HG03103 (cell line): ENCODE results near the gene PPP2R2D.

ENCODE experiments used
- ATAC-seq: cut with Tn5 transposase; IDR thresholded peaks from one replicate; pipeline ENCODE4 v1.9.1; 2021; ENCODE audit warnings: low read depth; ENCODE audit not compliant: unreplicated experiment

The PPP2R2D gene

DNA sequence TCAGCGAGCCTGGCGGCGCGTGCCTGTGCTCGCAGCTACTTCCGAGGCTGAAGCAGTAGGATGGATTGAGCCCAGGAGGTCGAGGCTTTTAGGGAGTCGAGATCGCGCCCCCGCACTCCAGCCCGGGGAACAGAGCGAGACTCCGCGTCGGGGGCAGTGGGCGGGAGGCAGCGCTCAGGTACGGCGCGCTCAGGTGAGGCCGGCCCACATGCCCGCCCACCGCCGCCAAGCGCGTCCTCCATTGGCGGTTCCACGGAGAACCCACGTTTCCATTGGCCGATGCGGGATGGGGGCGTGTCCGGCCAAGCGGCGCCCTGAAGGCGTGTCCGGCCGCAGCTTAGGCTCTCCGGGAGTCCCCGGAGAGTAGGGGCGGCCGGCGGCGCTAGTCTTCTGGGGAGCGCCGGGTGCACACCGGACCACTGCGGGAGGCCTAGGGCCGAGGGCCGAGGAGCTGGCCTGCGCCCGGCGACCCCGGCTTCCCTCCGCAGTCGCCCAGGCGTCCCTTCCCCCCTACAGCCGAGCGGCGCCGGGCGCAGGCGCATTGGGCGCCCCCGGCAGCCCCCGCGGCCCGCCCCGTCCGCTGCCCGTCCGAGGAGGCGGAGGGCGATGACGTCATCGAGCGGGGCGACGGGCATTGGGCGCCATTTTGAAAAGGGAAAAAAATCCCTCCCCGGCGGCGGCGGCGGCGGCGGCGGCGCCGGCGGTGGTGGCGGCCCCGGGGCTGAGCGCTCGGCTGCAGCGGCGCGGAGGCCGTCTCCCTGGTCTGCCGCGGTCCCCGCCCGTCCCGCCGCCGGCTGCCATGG lies at the start of gene PPP2R2D:
TSS of gene PPP2R2D (plus strand) at position 659 of the 803 bp plus-strand sequence. CDS start at position 800, 141 bp downstream.
- peak; percentile 80 for ATAC-seq

DNA sequence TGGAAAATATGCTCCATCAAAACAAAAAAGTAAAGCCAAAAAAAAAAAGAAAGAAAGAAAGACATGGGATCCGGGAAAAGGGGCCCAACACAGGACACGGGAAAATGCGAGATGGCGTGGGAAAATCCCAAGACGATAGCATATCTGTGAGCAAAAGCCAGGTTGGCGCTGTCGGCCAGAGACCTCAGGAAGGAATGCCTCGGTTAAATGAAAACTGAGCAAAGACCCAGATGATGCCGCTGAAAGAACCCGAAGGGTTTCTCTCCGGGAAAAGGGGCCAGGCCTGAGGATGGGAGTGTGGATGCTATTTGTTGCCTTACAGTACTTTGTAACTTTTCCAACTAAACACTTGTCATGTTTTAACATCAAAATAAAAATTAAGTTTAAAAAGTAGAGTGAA lies 49.5 kb upstream of the PPP2R2D start:
- ATAC-seq, result no peak

DNA sequence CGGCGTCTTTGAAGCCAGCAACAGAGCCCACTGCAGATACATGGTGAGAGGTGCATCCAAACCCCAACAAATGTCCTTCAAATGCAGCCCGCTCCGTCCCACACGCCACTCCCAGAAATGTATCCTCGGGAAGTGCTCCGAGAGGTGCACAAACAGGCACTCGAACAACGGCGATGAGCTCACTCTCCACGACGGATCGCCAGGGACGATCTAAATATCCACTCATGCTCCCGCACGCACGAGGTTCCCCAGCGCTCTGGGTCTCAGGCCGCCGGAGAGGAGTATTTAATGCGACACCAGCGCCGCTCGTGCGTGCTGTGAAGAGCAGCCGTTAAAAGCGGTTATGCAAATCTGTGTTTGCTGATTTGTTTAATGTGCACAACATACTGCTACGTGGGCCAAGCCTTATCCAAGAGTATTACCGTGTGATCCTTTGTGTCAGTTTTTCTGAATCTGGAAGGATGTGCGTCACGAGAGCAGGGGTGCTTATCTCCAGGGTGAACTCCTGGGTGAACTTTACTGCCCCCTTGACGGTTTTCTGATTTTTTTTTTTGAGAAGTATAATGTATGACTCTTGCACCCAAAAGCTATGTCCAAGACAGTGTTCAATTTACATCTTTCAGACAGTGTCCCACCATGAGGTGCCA lies 48.5 kb upstream of the PPP2R2D start:
- no peak for ATAC-seq

DNA sequence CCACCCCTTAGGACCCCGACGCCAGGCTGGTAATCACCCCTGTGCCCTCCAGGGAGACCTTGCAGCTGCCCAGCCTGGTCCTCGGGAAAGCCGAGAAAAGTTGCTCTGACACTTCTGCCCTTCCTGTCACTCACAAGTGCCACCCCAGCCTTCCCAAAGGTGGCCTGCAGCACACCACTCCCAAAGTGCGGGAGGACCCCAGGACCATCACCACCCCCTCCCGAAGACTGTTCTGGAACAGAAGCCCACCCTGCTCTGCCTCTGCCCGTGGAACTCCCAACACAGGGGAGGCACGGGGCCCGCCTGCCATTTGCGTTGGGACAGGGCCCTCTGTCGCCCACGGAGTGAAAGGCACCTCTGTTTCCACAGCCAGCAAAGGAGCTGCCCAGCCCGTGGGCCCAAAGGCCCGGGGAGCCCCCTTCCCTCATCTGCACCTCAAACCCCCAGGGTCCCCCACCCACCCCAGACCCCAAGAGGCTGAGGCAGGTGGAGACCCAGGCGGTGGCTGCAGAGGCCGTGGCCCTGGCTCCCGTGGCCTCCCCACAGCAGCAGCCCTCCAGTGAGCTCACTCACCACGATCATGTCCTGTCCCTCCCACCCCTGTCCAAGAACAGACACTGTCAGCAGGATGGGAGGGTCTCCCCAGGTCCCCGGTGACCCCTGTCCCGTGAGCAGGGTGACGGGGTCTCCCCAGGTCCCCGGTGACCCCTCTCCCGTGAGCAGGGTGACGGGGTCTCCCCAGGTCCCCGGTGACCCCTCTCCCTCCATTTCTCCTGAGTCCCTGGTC lies 47.8 kb upstream of the PPP2R2D start:
- ATAC-seq, result no peak

DNA sequence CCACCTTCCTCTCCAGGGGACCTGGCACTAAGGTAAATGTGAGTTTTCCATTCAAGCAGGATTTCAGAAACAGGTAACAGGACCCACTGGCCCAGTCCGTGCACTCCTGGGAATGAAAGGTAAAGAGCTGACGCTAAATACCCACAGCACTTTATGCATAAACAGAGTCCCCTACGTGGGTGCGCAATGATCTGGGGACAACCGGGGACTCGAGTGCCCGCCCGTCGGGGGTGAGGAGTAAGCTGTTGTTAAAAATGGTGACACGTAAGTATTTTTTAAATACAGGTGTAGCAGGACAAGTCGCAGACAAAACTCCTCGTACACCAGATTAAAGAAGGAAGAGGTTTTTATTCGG lies 47.2 kb upstream of the PPP2R2D start:
- ATAC-seq, result no peak

DNA sequence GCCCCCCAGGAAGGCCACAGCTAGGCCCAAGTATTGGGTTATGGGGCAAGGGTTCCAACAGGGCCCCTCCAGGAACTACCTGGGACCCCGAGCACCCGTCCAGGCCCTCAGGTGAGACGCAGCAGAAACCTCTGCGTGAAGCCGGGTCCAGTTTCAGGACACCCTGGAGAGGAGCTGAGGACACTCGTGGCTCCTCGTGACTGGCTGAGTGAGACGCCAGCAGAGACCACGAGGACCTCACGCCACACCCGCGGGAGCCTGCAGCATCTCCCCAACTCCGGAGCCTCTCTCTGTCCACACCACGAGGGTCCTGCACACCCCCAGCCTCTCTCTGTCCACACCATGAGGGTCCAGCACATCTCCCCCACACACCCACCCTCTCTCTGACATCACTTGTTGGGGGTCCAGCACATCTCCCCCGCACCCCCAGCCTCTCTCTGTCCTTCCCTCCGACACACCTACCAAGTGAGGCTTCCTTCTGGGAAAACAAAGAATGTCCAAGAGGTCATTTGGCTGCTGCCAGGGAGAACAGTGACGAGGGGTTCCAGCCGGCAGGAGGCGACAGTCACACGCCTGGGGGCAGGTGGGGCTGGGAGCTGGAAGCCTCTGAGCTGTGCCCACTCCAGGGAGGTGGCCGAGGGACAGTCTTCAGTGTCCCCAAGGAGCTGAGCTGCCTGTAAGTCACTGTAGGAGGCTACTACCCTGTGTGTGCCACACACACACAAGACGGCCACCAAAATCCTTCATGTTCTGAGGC lies 46.1 kb upstream of the PPP2R2D start:
- ATAC-seq, result no peak

DNA sequence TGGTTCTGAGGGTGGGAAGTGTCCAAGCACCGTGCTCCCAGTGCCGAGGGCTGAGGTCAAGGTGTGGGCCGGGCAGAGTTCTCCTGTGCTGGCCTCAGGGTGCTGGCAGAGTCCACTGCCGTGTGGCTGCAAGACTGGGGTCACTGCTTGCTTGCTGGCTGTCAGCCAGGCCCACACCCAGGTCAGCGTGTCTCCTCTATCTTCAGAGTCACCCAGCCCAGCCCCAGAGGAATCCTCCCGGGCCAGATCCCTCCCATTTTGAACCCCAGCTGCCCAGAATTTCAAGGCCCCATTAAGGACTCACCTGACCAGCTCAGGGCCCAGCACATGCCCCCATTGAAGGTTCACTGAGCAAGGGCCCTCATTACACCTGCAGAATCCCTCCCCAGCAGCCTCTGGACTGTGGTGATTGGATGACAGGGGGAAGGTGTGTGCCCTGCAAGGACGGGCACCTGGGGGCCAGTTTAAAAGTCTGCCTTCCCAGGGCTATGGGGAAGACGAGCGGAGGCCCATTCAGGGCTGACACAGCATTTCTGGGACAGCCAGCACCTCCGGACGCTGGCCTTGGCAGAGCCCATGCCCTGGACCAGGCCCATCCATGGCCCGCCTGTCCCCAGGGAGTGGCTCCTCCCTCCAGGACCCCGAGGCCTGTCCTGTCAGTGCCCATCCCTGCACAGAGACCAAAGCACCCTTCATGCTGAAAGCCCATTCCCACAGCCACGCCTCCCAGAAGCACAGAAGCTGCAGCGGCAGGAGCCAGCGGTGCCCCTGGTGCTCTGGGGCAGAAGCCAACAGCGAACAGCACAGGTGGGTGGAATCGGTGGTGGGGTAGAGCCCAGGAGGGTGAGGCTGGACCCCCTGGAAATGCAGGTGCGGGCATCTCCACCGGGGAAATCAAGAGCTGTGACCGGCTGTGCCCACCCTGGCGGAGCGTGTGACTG lies 45.1 kb upstream of the PPP2R2D start:
- no peak for ATAC-seq

DNA sequence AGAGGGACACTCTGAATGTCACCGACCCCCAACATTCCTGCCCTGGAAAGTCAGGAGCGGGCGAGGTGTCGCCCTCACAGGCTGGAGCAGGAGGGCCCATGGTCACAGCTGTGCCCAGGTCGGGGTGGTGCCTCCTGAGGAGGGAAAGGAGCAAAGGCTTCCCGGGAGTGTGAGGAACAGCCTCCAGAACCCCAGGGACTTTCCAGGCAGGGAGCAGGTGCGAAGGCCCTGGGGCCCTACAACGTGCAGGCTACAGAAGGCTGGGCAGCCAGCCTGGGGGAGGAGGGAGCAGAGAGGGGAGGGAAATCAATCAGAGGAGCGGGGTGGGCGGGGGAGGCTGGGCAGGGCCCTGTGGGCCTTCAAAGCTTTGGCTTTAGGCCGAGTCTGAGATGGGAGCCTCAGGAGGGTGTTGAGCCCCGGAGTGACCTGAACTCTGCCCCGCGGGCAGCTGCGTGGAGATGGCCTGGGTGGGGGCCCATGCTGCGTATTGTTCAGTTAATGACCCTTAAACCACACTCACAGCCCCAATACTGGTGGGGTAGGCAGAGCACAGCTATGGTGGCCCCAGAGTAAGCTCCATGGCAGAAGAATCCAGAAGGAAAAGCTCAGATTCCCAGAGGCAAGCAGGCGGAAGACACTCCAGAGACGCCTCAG lies 44.2 kb upstream of the PPP2R2D start:
- no peak for ATAC-seq

DNA sequence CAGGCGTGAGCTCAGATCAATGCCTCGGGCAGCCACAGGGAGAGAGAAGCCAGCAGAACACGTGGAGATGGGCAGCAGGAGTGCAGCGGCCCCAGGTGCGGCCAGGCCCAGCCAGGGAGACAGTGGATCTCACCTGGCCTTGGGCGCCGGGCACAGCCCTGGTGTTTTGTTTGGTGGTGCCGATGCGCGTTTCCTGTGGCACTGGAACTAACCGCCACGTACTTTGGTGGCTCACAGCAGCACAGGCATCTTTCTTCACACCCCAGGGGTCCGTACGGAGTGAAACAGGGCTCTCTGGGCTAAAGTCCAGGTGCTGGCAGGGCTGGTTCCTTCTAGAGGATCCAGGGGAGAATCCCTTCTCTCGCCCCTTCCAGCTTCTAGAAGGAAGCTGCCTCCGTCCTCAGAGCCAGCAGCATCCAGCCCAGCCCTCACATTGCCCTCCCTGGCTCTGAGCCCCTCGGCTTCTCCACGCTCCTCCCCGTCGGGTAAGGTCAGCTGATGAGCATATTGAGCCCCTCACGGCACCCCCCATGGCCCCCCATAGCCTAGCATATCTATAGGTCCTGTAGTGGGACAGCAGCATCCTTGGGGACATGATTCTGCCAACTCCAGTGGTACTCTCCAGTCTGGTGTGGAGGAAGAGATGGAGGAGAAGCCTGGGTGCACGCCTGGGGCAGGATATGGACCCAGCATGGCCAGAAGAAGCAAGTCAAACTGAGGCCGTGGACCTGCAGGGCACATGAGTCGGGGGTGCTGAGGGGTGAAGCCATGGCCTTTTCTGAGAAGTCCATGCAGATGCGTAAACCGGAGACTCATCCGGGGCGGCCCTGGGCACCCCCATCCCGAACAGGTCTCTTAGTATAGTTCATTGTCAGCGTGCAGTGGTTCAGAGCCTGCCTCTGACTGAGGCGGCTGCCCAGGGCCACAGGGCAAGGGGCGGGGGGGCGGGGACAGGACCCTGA lies 43.4 kb upstream of the PPP2R2D start:
- no peak for ATAC-seq

DNA sequence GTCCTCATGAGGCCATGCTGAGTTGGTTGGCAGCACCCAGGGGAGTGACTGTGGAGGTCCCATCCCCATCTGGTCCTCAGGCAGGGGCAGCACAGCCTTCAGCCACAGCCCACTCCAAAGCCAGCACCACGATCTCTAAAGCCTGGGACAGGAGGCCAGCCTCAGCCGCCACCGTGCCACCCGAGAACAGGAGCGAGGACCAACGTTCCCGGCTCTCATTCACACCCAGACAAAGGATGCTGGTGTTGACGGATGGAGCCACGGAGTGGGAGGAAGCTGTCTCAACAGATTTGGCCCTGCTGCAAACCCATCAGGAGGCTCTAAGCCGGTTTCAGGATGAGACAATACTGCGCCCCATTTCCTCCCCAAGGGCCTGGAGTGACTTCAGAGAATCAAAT lies 42.7 kb upstream of the PPP2R2D start:
- no peak for ATAC-seq

DNA sequence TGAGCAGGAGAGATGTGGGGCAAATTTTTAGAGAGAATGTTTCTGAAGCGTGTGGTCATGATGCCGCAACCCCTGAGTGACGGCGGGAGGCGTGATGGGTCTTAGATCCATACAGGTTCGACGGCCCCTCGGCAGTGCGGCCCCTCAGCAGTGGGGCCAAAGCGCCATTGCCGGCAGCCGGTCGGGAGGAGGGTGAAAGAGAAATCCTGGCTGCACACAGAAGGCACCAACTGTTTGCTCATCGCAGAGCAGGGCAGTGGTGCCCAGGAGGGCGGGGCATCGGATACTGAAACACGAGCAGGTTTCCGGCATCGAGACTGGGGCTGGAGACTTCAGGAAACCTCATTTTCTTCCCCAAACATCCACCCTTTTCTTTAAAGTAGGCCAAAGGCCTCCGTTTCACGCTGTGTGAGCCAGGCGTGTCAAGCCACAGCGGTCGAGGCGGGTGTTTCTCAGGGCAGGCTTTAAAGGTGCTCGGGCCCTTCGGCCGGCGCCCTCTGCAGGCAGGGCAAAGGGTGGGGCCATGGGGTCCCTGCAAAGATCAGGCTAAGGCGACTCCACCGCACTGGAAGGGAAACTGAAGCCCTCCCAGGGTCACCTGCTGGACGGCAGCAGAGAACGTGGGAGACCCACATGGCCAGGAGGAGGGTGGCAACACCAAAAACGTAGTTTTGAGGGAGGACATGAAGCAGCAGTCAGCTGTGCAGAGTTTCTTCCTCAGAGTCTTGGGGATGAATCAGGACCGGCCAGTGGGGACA lies 42.0 kb upstream of the PPP2R2D start:
- no peak for ATAC-seq

DNA sequence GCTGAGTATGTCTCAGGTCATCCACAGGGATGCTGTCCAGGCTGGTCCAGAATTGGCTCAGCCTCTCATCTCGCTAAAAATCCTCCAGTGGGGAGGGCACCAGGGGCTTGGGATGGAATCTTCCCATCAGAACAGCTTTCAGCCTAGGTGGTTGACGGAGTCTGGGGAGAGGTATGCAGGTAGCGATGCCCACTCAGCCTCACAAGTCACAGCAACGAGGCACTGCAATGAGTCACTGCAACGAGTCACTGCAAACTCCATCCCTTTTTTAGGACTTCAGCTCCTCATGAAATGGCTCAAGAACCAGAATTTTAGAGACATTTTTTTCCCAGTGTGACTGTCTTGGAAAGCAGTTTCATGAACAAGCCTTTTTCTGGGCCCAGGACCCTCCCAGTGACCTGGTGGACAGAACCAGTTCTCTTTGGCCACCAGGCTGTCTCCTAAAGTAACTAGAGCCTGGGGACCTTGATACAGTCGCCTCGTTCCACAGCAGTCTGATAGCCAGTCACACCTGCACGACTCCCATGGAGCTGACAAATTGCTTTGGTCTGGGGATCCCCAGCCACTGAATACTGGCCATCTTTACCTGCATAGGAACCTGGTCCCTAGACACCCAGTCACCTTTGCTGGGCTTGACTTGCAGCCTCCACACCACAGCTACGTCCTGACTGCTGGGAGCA lies 41.3 kb upstream of the PPP2R2D start:
- ATAC-seq, result no peak

DNA sequence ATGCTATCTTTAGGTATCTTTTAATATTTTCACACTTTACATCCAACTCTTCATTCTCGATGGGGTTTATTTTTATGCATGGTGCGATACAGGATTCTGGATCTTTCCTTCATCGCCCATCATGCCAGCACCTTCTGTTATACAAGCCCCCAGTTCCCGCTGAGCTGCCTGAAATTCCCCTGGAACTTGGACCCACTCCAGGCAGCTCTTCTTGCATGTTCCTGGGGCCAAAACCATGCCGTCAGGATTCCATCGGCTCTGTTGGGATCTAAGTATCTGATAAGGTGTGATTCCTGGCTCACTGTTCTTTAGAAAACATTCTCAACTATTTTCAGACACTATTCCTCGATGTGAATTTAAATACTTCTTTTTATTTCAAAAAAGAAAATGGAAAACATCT lies 40.5 kb upstream of the PPP2R2D start:
- ATAC-seq, result no peak

DNA sequence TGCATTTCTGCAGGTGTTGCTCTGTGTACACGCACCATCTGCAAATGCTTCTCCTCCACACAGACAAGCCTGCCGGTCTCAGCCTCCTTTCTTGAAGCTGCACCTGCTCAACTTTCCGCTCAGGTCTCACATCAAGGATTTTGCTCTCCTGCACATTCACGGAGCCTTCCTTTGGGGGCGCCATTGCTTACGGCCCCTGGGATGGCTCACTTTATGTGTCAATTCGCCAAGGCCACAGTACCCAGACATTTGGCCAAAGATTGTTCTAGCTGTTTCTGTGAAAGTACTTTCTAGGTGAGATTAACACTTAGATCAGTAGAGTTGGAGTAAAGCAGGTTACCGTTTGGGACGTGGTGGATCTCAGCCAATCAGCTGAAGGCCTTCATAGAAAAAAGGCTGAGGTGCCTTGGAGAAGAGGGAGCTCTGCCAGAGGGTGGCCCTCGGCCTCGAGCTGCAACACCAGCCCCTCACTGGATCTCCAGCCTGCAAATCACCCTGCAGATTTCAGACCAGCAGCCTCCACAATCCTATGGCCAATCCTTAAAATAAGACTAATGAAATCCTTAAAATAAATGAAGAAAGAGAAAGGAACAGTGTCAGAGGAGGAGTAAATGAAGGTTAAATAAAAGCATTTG lies 39.9 kb upstream of the PPP2R2D start:
- no peak for ATAC-seq

DNA sequence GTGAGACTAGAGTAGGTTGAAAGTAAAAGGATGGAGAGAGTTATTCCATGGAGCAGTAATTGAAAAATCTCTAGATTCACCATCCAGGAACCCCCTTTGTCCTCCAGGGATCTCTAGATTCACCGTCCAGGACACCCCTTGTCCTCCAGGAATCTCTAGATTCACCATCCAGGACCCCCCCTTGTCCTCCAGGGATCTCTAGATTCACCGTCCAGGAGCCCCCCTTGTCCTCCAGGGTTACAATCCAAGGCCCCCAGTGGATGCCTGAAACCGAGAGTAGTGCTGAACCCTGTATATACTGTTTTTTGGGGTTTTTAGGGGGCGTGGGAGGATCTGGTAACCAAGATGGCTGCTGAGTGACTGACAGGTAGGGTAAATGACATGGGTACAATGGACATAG lies 38.3 kb upstream of the PPP2R2D start:
- no peak for ATAC-seq

DNA sequence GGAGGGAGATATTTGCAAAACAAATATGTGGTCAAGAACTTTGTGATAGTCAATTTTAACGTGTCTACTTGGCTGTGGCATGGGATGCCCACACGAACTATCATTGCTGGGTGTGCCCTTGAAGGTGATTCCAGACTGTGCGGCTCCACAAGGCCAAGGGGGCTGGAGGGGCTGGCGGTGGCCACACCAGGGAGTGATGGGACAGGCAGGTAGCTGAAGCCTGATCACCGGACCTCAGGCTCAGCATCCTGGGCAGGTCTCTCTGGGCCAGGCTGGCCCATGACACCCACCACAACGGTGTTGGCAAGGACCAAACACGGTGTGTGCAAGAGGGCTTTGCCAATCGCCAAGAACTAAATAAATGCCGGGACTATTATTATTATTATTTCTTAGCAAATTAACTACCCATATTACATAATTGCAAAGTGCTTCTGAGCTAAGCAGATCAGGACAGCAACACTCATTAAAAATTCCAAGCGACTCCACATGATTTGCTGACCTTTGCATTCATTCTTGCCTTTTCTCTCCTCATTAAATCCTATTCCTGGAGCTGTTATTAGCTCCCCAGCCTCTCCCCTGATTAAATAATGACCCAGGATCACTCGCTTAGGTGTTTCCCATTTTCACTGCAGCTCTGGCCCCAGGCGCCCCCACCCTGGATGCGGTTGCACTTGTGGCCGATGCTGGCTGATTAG lies 35.4 kb upstream of the PPP2R2D start:
- no peak for ATAC-seq
